Liver (tissue), 3 donors: ENCODE data around the gene RNF10.

Experiments
- FOXA2 ChIP-seq: IDR thresholded peaks from 2 replicates; pipeline ENCODE4 v1.6.1; 2016; ENCODE audit warnings: antibody characterized with exemption
- GABPA ChIP-seq, 2 donors: IDR thresholded peaks in 1 of 2; conservative IDR thresholded peaks in 1 of 2; 2 replicates each; pipeline ENCODE4 v1.6.1; 2016; ENCODE audit warnings: antibody characterized with exemption in 2 of 2, mild to moderate bottlenecking in 1 of 2, moderate library complexity in 1 of 2
- JUND ChIP-seq, 2 donors: IDR thresholded peaks; 2 replicates each; pipeline ENCODE4 v1.6.1; 2016; ENCODE audit warnings: antibody characterized with exemption in 2 of 2
- SP1 ChIP-seq: IDR thresholded peaks from 2 replicates; pipeline ENCODE4 v1.6.1; 2018; ENCODE audit warnings: antibody characterized with exemption, mild to moderate bottlenecking
- YY1 ChIP-seq: IDR thresholded peaks from 2 replicates; pipeline ENCODE4 v1.6.1; 2016; ENCODE audit warnings: antibody characterized with exemption, mild to moderate bottlenecking
- TF ChIP-seq, protein P1 (sequence below): fragments of 150-350 bp; IDR thresholded peaks from 2 replicates; pipeline ENCODE4 v1.5.1; 2017; ENCODE audit warnings: improper control_type of control experiment, low read depth, low read length; ENCODE audit not compliant: missing input control
- TF ChIP-seq, protein P2 (sequence below): IDR thresholded peaks from 2 replicates; pipeline ENCODE4 v1.6.1; 2016; ENCODE audit warnings: antibody characterized with exemption, mild to moderate bottlenecking
- donor health status: healthy.
- donor health status: healthy.

DNA sequence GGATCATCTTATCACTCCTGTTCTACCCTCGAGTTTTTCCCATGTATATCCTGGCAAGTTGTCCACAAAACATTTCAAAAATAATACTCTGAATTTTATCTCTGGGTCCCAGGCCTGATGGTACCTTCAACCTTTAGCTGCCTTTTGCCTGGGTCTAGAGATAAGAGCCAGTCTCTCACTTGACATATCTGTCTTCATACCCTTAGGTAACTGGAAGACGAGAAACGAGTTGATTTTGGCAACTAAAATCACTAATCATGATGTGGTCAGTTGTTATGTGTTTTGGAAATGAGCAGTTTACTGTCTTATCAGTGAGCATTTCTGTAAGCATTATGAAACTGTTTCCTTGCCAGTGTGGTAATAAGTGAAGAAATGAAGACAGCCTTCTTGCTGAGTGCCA lies 6.3 kb downstream of the RNF10 start:
- TF ChIP-seq, protein P1, sequence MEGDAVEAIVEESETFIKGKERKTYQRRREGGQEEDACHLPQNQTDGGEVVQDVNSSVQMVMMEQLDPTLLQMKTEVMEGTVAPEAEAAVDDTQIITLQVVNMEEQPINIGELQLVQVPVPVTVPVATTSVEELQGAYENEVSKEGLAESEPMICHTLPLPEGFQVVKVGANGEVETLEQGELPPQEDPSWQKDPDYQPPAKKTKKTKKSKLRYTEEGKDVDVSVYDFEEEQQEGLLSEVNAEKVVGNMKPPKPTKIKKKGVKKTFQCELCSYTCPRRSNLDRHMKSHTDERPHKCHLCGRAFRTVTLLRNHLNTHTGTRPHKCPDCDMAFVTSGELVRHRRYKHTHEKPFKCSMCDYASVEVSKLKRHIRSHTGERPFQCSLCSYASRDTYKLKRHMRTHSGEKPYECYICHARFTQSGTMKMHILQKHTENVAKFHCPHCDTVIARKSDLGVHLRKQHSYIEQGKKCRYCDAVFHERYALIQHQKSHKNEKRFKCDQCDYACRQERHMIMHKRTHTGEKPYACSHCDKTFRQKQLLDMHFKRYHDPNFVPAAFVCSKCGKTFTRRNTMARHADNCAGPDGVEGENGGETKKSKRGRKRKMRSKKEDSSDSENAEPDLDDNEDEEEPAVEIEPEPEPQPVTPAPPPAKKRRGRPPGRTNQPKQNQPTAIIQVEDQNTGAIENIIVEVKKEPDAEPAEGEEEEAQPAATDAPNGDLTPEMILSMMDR = no peak
- no peak for TF ChIP-seq JUND (IDR thresholded peaks at IDR 0.05)
- no peak for TF ChIP-seq YY1
- no peak for TF ChIP-seq FOXA2
- TF ChIP-seq, protein P2, sequence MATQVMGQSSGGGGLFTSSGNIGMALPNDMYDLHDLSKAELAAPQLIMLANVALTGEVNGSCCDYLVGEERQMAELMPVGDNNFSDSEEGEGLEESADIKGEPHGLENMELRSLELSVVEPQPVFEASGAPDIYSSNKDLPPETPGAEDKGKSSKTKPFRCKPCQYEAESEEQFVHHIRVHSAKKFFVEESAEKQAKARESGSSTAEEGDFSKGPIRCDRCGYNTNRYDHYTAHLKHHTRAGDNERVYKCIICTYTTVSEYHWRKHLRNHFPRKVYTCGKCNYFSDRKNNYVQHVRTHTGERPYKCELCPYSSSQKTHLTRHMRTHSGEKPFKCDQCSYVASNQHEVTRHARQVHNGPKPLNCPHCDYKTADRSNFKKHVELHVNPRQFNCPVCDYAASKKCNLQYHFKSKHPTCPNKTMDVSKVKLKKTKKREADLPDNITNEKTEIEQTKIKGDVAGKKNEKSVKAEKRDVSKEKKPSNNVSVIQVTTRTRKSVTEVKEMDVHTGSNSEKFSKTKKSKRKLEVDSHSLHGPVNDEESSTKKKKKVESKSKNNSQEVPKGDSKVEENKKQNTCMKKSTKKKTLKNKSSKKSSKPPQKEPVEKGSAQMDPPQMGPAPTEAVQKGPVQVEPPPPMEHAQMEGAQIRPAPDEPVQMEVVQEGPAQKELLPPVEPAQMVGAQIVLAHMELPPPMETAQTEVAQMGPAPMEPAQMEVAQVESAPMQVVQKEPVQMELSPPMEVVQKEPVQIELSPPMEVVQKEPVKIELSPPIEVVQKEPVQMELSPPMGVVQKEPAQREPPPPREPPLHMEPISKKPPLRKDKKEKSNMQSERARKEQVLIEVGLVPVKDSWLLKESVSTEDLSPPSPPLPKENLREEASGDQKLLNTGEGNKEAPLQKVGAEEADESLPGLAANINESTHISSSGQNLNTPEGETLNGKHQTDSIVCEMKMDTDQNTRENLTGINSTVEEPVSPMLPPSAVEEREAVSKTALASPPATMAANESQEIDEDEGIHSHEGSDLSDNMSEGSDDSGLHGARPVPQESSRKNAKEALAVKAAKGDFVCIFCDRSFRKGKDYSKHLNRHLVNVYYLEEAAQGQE = no peak
- TF ChIP-seq GABPA (IDR thresholded peaks at IDR 0.05 in 1 of 2, conservative IDR thresholded peaks at IDR 0.05 in 1 of 2) = no peak
- no peak for TF ChIP-seq SP1
